HG03439 (cell line): ENCODE data around the gene FRMD4A.
"Not testable (repeated sequence)": the region's sequence is repeated elsewhere in the genome, so short reads cannot be mapped to it uniquely, and the experiment has no call there.

ENCODE experiments used
- ATAC-seq: cut with Tn5 transposase; IDR thresholded peaks from one replicate; pipeline ENCODE4 v1.9.1; 2021; ENCODE audit warnings: mild to moderate bottlenecking, moderate library complexity; ENCODE audit not compliant: unreplicated experiment

Gene FRMD4A

DNA sequence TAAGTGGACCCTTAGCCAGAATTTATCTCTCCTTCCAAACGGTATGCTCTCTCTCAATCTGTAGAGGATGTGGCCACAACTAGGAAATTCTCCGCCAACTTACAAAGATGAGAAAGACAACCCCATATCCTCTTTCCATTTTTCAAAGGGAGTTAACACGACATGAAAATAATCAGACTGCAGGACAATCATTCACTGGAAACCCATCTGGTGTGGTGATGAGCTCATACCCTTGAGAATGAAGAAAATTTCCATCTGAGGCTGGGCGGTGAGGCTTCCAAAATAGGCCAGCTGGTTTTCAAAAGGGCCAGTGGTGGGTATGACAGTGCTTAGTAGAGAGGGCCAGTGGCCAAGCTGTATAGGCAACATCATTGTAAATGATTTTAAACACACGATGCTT, 369.6 kb downstream of the FRMD4A start:
- ATAC-seq: no peak

DNA sequence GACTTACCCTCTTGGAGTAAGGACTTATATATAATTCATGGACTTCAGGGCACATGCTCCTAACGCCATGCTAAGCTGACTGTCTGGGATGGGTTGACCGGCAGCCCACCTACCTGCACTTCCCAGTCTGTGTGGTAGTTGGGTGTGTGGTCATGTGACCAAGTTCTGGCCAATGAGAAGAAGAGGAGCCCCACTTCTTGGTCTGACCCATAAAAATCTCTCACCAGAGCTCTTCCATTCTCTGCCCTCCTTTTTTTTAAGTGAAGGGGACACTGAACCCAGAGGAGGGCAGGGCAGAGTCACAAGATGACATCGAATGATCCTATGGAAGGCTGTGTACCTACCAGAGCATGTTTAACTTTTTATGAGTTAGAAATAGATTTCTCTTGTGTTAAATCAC, 370.1 kb downstream of the FRMD4A start:
- no peak for ATAC-seq

- no peak for ATAC-seq
These were observed 371.0 kb downstream of the FRMD4A start for GRCh38 chr10:13959443-13960359.

GRCh38 chr10:13957856-13958255, 372.9 kb downstream of the FRMD4A start:
- ATAC-seq: no peak

GRCh38 chr10:13956826-13957225, 373.9 kb downstream of the FRMD4A start:
- ATAC-seq: no peak

DNA sequence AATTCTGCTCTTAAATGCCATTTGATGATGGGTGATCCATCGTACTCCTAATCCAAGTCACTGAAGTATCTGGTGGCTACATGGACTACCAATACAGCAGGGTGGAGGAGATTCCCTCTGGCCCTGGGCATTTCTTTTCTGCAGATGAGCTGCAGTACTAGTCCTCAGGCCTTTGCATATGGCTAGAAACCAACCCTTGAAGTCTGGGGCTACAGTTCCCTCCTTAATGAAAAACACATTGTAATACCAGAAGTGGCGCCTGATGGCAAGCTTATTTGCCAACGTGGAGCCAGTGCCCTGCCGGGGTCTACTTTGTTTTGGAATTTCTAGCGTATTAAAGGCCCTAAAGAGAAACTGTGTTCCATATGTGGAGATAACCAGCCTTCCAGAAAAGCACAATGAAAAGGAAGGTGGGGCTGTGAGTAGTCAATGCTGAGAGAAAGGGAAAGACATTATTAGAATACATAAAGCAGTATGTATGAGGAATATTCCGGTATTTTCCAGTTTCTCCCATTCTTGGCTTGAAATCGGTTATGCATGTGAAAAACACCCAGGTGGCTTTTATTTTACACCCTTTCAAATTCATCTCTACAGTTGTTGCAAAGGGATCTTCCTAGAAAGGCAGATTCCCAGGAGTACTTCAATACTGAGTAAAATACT, 375.2 kb downstream of the FRMD4A start:
- no peak for ATAC-seq

DNA sequence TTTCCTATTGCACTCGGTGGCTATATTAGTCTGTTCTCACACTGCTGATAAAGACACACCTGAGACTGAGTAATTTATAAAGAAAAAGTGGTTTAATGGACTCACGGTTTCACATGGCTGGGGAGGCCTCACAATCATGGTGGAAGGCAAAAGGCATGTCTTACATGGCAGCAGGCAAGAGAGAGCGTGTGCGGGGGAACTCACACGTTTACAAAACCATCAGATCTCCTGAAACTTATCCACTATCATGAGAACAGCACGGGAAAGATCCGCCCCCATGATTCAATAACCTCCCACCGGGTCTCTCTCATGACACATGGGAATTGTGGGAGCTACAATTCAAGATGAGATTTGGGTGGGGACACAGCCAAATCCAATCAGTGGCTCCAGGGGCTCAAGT, 376.5 kb downstream of the FRMD4A start:
- ATAC-seq: not testable (repeated sequence)

DNA sequence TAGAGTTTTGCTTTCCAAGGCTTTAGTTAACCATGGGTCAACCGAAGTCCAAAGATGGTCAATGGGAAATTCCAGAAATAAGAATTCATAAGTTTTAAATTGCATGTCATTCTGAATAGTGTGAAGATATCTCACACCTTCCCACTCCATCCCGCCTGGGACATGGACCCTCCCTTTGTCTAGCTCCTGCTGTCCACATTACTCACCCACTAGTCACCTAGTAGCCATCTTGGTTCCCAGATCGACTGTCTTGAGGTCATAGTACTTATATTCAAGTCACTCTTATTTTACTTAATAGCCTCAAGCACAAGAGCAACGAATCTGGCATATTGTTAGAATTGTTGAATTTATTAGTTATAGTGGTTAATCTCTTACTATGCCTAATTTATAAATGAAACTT, 377.4 kb downstream of the FRMD4A start:
- no peak for ATAC-seq

- ATAC-seq: no peak
These were observed 380.2 kb downstream of the FRMD4A start for GRCh38 chr10:13950543-13950939.

- no peak for ATAC-seq
These were observed 380.7 kb downstream of the FRMD4A start for GRCh38 chr10:13949844-13950542.

GRCh38 chr10:13946209-13946460, 384.6 kb downstream of the FRMD4A start:
- ATAC-seq: no peak

DNA sequence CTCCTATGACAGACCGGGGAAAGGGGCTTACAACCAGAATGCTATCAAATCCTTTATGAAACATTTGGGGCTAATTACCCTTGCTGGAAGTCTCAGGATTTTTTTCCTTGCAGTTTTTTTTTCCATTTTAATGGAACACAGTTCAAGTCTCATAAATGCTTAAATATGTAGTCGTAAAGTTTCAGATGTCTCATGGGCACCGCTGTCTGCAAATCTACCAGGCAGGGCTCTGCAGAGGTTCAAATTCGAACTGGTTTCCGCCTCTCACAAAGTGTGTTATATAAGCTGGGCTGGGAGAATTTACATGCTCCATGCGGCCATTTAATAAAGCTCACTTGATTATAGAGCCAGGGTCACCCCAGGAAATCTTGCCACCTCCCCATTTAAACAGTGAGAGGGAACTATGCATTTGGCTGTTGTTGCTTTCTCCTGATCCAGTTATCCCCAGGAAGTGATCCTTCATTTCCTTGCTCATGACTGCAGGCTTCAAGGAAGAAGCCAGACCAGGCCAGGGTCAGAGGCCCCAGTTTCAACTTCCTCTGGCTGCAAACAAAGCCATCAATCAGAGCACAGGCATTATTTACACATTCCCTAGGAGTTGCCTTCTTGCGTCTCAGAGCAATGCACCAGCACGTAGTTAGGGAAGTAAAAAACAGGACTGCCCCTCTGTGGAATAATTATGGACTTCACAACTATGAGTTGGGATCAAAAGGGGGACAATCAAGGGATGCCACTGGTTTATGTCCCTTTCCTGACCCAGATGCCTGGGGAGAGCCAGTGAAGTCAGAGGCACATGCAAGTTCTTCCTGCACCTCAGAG, 385.1 kb downstream of the FRMD4A start:
- ATAC-seq: no peak

DNA sequence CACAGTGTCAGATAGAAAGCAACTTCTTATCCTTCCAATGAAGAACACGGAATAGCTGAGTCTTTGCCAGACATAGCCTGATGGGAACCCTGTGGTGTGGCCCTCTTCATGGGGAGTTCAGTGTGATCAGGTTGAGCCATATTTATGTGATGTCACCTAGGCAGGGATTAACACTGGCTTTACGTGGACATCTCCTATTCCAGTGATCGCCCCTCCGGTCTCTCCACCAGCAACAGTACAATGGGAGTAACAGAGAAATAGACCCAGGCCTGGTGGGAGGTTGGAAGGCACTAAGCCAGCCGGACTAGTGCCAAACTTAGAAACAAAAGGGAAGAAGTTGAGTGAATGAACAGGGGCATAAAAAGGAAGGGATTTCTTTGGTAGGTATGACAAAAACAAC, 385.9 kb downstream of the FRMD4A start:
- no peak for ATAC-seq

DNA sequence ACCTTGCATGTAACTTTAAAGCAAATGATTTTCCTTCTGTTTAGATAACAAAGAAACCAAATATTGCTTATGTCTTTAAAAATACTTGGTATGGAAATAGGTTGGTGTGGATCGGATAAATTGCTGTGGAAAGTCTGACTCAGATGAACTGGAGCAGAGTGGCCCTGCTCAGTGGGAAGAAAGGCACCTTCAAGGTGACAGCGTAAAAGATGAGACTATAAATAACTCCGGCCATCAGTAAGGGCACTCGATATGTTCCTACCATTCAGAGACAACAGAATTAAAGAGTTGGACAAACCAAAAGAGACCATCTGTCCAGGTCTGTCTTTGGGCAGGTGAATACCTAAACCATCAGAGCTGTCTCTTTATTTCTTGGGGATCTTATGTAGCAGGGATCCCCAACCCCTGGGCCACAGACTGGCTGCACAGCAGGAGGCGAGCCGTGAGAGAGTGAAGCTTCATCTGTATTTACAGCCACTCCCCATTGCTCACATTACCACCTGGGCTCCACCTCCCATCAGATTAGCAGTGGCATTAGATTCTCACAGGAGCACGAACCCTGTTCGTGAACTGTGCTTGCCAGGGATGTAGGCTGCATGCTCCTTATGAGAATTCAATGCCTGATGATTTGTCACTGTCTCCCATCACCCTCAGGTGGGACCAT, 386.9 kb downstream of the FRMD4A start:
- no peak for ATAC-seq

DNA sequence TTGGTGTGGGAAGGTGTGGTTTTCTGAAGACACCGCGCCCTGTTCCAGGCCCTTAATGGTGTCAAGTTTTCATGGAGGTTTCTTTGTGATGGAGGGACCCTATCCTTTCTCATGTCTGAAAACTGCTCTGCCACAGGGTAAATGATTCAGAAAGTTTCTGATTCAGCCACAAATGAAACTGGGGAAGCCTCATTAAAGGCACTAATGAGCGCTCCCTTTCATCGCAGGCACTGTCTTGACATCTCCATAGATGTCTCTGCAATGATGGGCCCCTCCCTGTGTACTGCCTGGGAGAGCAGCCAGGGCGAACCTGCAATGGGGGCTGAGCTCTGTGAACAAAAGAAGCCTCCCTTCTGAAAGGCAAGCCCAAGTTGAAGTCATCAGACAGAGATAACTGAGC, 388.7 kb downstream of the FRMD4A start:
- ATAC-seq: no peak

DNA sequence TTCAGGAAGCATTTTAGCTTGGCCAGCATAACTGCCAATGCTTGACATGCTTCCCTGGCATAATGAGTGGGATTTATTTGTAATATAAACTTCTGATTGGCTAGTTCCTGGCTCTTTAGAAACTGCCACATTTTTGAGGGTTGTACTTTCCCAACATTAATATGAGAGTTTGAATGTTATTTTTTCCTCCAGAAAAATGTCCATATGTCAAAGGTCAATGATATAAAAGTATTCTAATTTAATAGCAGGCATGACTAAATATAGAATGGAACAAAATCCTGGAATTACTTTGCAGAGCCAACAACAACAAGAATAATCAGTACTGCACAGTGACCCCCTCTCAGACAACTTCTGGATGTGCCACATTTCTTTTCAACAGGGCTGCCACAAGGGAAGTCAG, 391.3 kb downstream of the FRMD4A start:
- no peak for ATAC-seq

DNA sequence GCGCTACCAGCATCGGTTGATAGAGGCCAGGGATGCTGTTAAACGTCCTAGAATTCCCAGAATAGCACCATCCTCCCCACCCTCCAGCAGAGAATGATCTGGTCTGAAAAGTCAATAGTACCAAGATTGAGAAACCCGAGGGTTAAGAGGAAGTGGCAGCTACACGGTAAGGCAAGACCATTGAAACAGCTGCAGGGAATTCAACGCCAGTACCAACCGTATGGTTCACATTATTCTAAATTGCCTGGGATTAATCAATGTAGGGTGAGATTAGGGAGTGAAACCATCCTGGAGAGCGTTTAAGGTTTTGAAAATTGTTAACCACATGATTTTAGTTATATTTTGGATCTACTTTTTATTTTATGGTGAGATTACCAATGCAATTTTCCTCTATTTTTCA, 391.8 kb downstream of the FRMD4A start:
- no peak for ATAC-seq

GRCh38 chr10:13936826-13937225, 393.9 kb downstream of the FRMD4A start:
- no peak for ATAC-seq

DNA sequence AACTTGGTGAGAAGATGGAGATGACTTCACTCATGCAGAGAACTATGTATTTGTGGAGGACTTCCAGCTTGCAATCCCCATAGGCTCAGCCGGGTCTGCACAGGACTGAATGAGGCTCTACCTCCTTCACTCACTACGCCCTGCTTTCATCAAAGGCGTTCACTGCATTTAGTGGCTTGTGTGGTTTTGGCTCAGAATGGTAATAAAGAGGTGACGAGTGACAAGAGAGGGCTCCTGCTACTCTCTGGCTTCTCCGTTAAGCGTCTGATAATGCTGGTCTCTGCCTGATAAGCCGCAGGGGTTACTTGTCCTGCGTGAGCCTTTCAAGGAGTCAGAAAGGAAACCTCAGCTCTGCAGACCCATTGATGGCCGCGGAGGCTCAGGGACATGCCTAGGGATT, 400.6 kb downstream of the FRMD4A start:
- ATAC-seq: no peak

GRCh38 chr10:13928451-13928850, 402.3 kb downstream of the FRMD4A start:
- no peak for ATAC-seq
